ENCODE data around the gene KIF26B.

Gene KIF26B

GRCh38 chr1:245173446-245174211 lies 18.8 kb downstream of the KIF26B start:
- DNase-seq: no peak

GRCh38 chr1:245177071-245177900 lies 22.5 kb downstream of the KIF26B start:
- no peak for DNase-seq

GRCh38 chr1:245179706-245180105 lies 24.9 kb downstream of the KIF26B start:
- no peak for DNase-seq

GRCh38 chr1:245180496-245181157 lies 25.8 kb downstream of the KIF26B start:
- DNase-seq: no peak

GRCh38 chr1:245181158-245181517 lies 26.4 kb downstream of the KIF26B start:
- DNase-seq: no peak

- DNase-seq: no peak
These were observed 27.2 kb downstream of the KIF26B start for GRCh38 chr1:245182028-245182427.

- no peak for DNase-seq
These were observed 28.6 kb downstream of the KIF26B start for GRCh38 chr1:245183429-245183828.

- DNase-seq: no peak
These were observed 30.0 kb downstream of the KIF26B start for GRCh38 chr1:245184779-245185178.

- DNase-seq: no peak
These were observed 33.6 kb downstream of the KIF26B start for GRCh38 chr1:245188403-245188802.

GRCh38 chr1:245195398-245195797 lies 40.6 kb downstream of the KIF26B start:
- no peak for DNase-seq

GRCh38 chr1:245197121-245197520 lies 42.3 kb downstream of the KIF26B start:
- no peak for DNase-seq

GRCh38 chr1:245197911-245198379 lies 43.2 kb downstream of the KIF26B start:
- no peak for DNase-seq

GRCh38 chr1:245198748-245199516 lies 44.1 kb downstream of the KIF26B start:
- no peak for DNase-seq

- DNase-seq: no peak
These were observed 45.4 kb downstream of the KIF26B start for GRCh38 chr1:245200146-245200545.

- DNase-seq: no peak
These were observed 46.4 kb downstream of the KIF26B start for GRCh38 chr1:245201201-245201600.

GRCh38 chr1:245201827-245202226 lies 47.0 kb downstream of the KIF26B start:
- no peak for DNase-seq

GRCh38 chr1:245205396-245205795 lies 50.6 kb downstream of the KIF26B start:
- DNase-seq: no peak

GRCh38 chr1:245205864-245206263 lies 51.1 kb downstream of the KIF26B start:
- no peak for DNase-seq

GRCh38 chr1:245207056-245207638 lies 52.4 kb downstream of the KIF26B start:
- DNase-seq: no peak

GRCh38 chr1:245207801-245208200 lies 53.0 kb downstream of the KIF26B start:
- DNase-seq: no peak

GRCh38 chr1:245209658-245210435 lies 55.1 kb downstream of the KIF26B start:
- no peak for DNase-seq
